Activated CD8-positive, alpha-beta T cell treated with anti-CD3 and anti-CD28 coated beads, Interleukin-2, amount 10 ng/mL, durations not matched to agents 7 days and 5 days (primary cell): ENCODE measurements around the gene GYG2. TPM values are rescaled to one million over a fixed set of nuclear protein-coding genes. Genes with fewer than 3 reads are reported as not detected.
"Not testable (repeated sequence)": the region's sequence is repeated elsewhere in the genome, so short reads cannot be mapped to it uniquely, and the experiment has no call there.

ENCODE experiments used
- ATAC-seq: fragments of 150-1000 bp; cut with Tn5 transposase; one replicate; pipeline ENCODE4 v1.10.0; 2021; ENCODE audit warnings: moderate library complexity
- CTCF ChIA-PET: fragments of 350-600 bp; sonication (Branson Sonifier 250); formaldehyde crosslinking; loops from one replicate; lab custom pipeline; 2021; ENCODE audit warnings: antibody characterized with exemption; lab: Charles Lee
- POLR2A ChIA-PET: fragments of 350-600 bp; sonication (Branson Sonifier 250); formaldehyde crosslinking; loops from one replicate; lab custom pipeline; 2021; ENCODE audit warnings: antibody characterized with exemption; lab: Charles Lee
- DNase-seq: peaks from one replicate; pipeline ENCODE4 v3.0.0-alpha.2; 2020
- H3K27ac Mint-ChIP-seq: one replicate; pipeline ENCODE4 v1.8.0; 2021; ENCODE audit warnings: mild to moderate bottlenecking, mixed read lengths
- H3K27me3 Mint-ChIP-seq: one replicate; pipeline ENCODE4 v1.8.0; 2021; ENCODE audit warnings: low read depth, mixed read lengths
- H3K36me3 Mint-ChIP-seq: one replicate; pipeline ENCODE4 v1.8.0; 2021; ENCODE audit warnings: low read depth, mixed read lengths
- H3K4me1 Mint-ChIP-seq: one replicate; pipeline ENCODE4 v1.8.0; 2021; ENCODE audit warnings: low read depth, mixed read lengths
- H3K4me3 Mint-ChIP-seq: one replicate; pipeline ENCODE4 v1.8.0; 2021; ENCODE audit warnings: mild to moderate bottlenecking, mixed read lengths
- H3K9me3 Mint-ChIP-seq: one replicate; pipeline ENCODE4 v1.8.0; 2022; ENCODE audit warnings: mixed read lengths; ENCODE audit not compliant: insufficient read depth
- total RNA-seq, 2 experiments: library from RNA; stranded (reverse); gene quantifications; one replicate each; pipeline ENCODE4 v1.2.3, GENCODE V29; 2021

Gene GYG2
- total RNA-seq, 2 experiments from 2014 or later: not detected

GRCh38 chrX:2796808-2797207 lies 31.9 kb upstream of the GYG2 start:
- H3K36me3 Mint-ChIP-seq, H3K27me3 Mint-ChIP-seq, POLR2A ChIA-PET, CTCF ChIA-PET, H3K9me3 Mint-ChIP-seq, ATAC-seq, H3K27ac Mint-ChIP-seq, H3K4me1 Mint-ChIP-seq, H3K4me3 Mint-ChIP-seq, DNase-seq: not testable (repeated sequence)

GRCh38 chrX:2799369-2799768 lies 29.4 kb upstream of the GYG2 start:
- no peak for DNase-seq
- CTCF ChIA-PET: no interaction called here
- no peaks in the 10 kb centered on the region for H3K4me1 Mint-ChIP-seq
- POLR2A ChIA-PET: no interaction called here
- no peaks in the 10 kb centered on the region for H3K27me3 Mint-ChIP-seq
- H3K36me3 Mint-ChIP-seq: no peaks in the 10 kb centered on the region
- ATAC-seq: no peak
- no peak overlapping the region for H3K4me3 Mint-ChIP-seq
- H3K9me3 Mint-ChIP-seq: no peaks in the 10 kb centered on the region
- no peak overlapping the region for H3K27ac Mint-ChIP-seq

- H3K27me3 Mint-ChIP-seq, H3K4me1 Mint-ChIP-seq, CTCF ChIA-PET, DNase-seq, H3K36me3 Mint-ChIP-seq, POLR2A ChIA-PET, ATAC-seq, H3K4me3 Mint-ChIP-seq, H3K27ac Mint-ChIP-seq, H3K9me3 Mint-ChIP-seq: not testable (repeated sequence)
These were observed 28.8 kb upstream of the GYG2 start for GRCh38 chrX:2799980-2800379.

- POLR2A ChIA-PET: no interaction called here
- CTCF ChIA-PET: interaction anchor here (0.7 kb wide), 1 partner anchor 12 kb away, joined by 3 read pairs; no protein-coding TSS in a partner anchor
- no peak for DNase-seq
These were observed 27.5 kb upstream of the GYG2 start for GRCh38 chrX:2801223-2801622.

GRCh38 chrX:2802376-2803090 lies 26.2 kb upstream of the GYG2 start:
- H3K36me3 Mint-ChIP-seq, POLR2A ChIA-PET, H3K9me3 Mint-ChIP-seq, H3K4me3 Mint-ChIP-seq, H3K4me1 Mint-ChIP-seq, CTCF ChIA-PET, ATAC-seq, H3K27me3 Mint-ChIP-seq, H3K27ac Mint-ChIP-seq, DNase-seq: not testable (repeated sequence)

More at GRCh38 chrX:2801223-2801622, 27.5 kb upstream of the GYG2 start:
- Mint-ChIP-seq H3K4me1 (no peaks in the 10 kb centered on the region), H3K27ac (no peak overlapping the region), H3K36me3 (no peaks in the 10 kb centered on the region), H3K4me3 (no peak overlapping the region), H3K27me3 (no peaks in the 10 kb centered on the region), H3K9me3 (no peaks in the 10 kb centered on the region)
- ATAC-seq: no peak

- H3K4me3 Mint-ChIP-seq, H3K27me3 Mint-ChIP-seq, H3K27ac Mint-ChIP-seq, H3K36me3 Mint-ChIP-seq, POLR2A ChIA-PET, ATAC-seq, DNase-seq, CTCF ChIA-PET, H3K4me1 Mint-ChIP-seq, H3K9me3 Mint-ChIP-seq: not testable (repeated sequence)
These were observed 25.2 kb upstream of the GYG2 start for GRCh38 chrX:2803486-2803885.

- H3K4me1 Mint-ChIP-seq, H3K4me3 Mint-ChIP-seq, POLR2A ChIA-PET, CTCF ChIA-PET, ATAC-seq, H3K36me3 Mint-ChIP-seq, H3K27ac Mint-ChIP-seq, H3K9me3 Mint-ChIP-seq, DNase-seq, H3K27me3 Mint-ChIP-seq: not testable (repeated sequence)
These were observed 24.5 kb upstream of the GYG2 start for GRCh38 chrX:2804106-2804843.

- CTCF ChIA-PET, H3K36me3 Mint-ChIP-seq, H3K27ac Mint-ChIP-seq, H3K27me3 Mint-ChIP-seq, DNase-seq, POLR2A ChIA-PET, H3K9me3 Mint-ChIP-seq, H3K4me3 Mint-ChIP-seq, ATAC-seq, H3K4me1 Mint-ChIP-seq: not testable (repeated sequence)
These were observed 23.9 kb upstream of the GYG2 start for GRCh38 chrX:2804858-2805257.

GRCh38 chrX:2811271-2811670 lies 17.5 kb upstream of the GYG2 start:
- H3K4me1 Mint-ChIP-seq: peaks cover 4% of the 10 kb centered on the region
- no peak overlapping the region for H3K4me3 Mint-ChIP-seq
- ChIA-PET CTCF (no interaction called here), POLR2A (no interaction called here)
- H3K36me3 Mint-ChIP-seq: no peaks in the 10 kb centered on the region
- ATAC-seq: no peak
- H3K27ac Mint-ChIP-seq: no peak overlapping the region
- no peaks in the 10 kb centered on the region for H3K9me3 Mint-ChIP-seq
- peaks cover 13% of the 10 kb centered on the region for H3K27me3 Mint-ChIP-seq
- no peak for DNase-seq

- H3K4me1 Mint-ChIP-seq, H3K9me3 Mint-ChIP-seq, H3K27ac Mint-ChIP-seq, POLR2A ChIA-PET, H3K4me3 Mint-ChIP-seq, H3K36me3 Mint-ChIP-seq: not testable (repeated sequence)
- CTCF ChIA-PET: interaction anchor here (1.0 kb wide), 1 partner anchor 12 kb away, joined by 3 read pairs; no protein-coding TSS in a partner anchor
- DNase-seq (peak; percentile 47), ATAC-seq (peak; percentile 36)
- H3K27me3 Mint-ChIP-seq: peaks cover 13% of the 10 kb centered on the region
These were observed 16.4 kb upstream of the GYG2 start for GRCh38 chrX:2812161-2812907.

- CTCF ChIA-PET: no interaction called here
- Mint-ChIP-seq H3K36me3 (no peaks in the 10 kb centered on the region), H3K9me3 (no peaks in the 10 kb centered on the region), H3K4me3 (no peak overlapping the region), H3K4me1 (peaks cover 13% of the 10 kb centered on the region), H3K27me3 (peaks cover 13% of the 10 kb centered on the region), H3K27ac (no peak overlapping the region)
- ATAC-seq: no peak
- DNase-seq: no peak
- POLR2A ChIA-PET: no interaction called here
These were observed 11.7 kb upstream of the GYG2 start for GRCh38 chrX:2817036-2817435.
